IMR-90 (cell line): Measurements from ENCODE around the gene CELSR1. TPM values are rescaled to one million over a fixed set of nuclear protein-coding genes. Genes with fewer than 3 reads are reported as not detected.

Source experiments
- ATAC-seq: fragments of 200-7000 bp; cut with Tn5 transposase; 2 replicates; pipeline ENCODE4 v1.9.1; 2020; ENCODE audit warnings: low read depth, mild to moderate bottlenecking, moderate library complexity
- BruUV-seq: library from RNA; stranded (reverse); fragments of 400-500 nt; replicated peaks from 2 replicates; lab custom pipeline; 2021; lab: Mats Ljungman, UMichigan
- CTCF ChIA-PET: fragments of 300-600 bp; formaldehyde crosslinking; extraction: SDS; loops from one replicate; lab custom pipeline; 2021; ENCODE audit warnings: antibody characterized with exemption; lab: Yijun Ruan, JAX
- POLR2A ChIA-PET: fragments of 300-600 bp; sonication (Branson Sonifier 250); formaldehyde crosslinking; loops from one replicate; lab custom pipeline; 2022; ENCODE audit warnings: antibody characterized with exemption; ENCODE audit not compliant: unreplicated experiment; lab: Charles Lee
- DNase-seq: peaks from one replicate; pipeline ENCODE4 v3.0.0; 2013
- H2AFZ ChIP-seq: replicated peaks from 2 replicates; pipeline ENCODE3; 2013; ENCODE audit warnings: low read length, mild to moderate bottlenecking; ENCODE audit not compliant: poor library complexity
- H2AK5ac ChIP-seq: 2 replicates; pipeline ENCODE4 v1.6.1; 2013; ENCODE audit warnings: low read depth, low read length, inconsistent platforms
- H2AK9ac ChIP-seq: replicated peaks from 2 replicates; pipeline ENCODE3; 2013; ENCODE audit warnings: mild to moderate bottlenecking, low read depth, low read length, moderate library complexity; ENCODE audit not compliant: poor library complexity
- H2BK120ac ChIP-seq: 2 replicates; pipeline ENCODE4 v1.6.1; 2013; ENCODE audit warnings: low read depth, low read length, inconsistent platforms
- H2BK15ac ChIP-seq: 3 replicates; pipeline ENCODE4 v1.6.1; 2013; ENCODE audit warnings: low read depth, low read length, inconsistent platforms
- H2BK20ac ChIP-seq: 2 replicates; pipeline ENCODE4 v1.6.1; 2013; ENCODE audit warnings: low read depth, mild to moderate bottlenecking, inconsistent platforms, low read length, moderate library complexity
- H2BK5ac ChIP-seq: 2 replicates; pipeline ENCODE4 v1.6.1; 2013; ENCODE audit warnings: mild to moderate bottlenecking, low read depth, low read length, inconsistent platforms; ENCODE audit not compliant: poor library complexity, severe bottlenecking
- H3K14ac ChIP-seq: replicated peaks from 2 replicates; pipeline ENCODE4 v1.6.1; 2013; ENCODE audit warnings: low read depth, low read length, inconsistent platforms
- H3K18ac ChIP-seq: 2 replicates; pipeline ENCODE4 v1.6.1; 2013; ENCODE audit warnings: low read depth, low read length, control low read depth
- H3K23ac ChIP-seq: 2 replicates; pipeline ENCODE4 v1.6.1; 2013; ENCODE audit warnings: low read depth, low read length, inconsistent platforms
- H3K27ac ChIP-seq: 2 replicates; pipeline ENCODE4 v1.5.1; 2013; ENCODE audit warnings: mild to moderate bottlenecking, control low read depth, low read length; ENCODE audit not compliant: insufficient read depth
- H3K27me3 ChIP-seq: 2 replicates; pipeline ENCODE4 v1.6.1; 2013; ENCODE audit warnings: low read length; ENCODE audit not compliant: control insufficient read depth, insufficient read depth
- H3K36me3 ChIP-seq: 2 replicates; pipeline ENCODE4 v1.6.1; 2013; ENCODE audit warnings: low read length, mixed read lengths; ENCODE audit not compliant: control insufficient read depth, insufficient read depth
- H3K4ac ChIP-seq: 2 replicates; pipeline ENCODE4 v1.6.1; 2013; ENCODE audit warnings: low read depth, low read length, inconsistent platforms
- H3K4me1 ChIP-seq: 2 replicates; pipeline ENCODE4 v1.6.1; 2013; ENCODE audit warnings: low read length, mixed read lengths; ENCODE audit not compliant: control insufficient read depth, insufficient read depth
- H3K4me2 ChIP-seq: 2 replicates; pipeline ENCODE4 v1.6.1; 2013; ENCODE audit warnings: low read depth, mild to moderate bottlenecking, control low read depth, low read length, moderate library complexity
- H3K4me3 ChIP-seq: 2 replicates; pipeline ENCODE4 v1.5.1; 2013; ENCODE audit warnings: low read depth, mild to moderate bottlenecking, control low read depth, low read length, moderate library complexity; ENCODE audit not compliant: insufficient read depth
- H3K56ac ChIP-seq: 2 replicates; pipeline ENCODE4 v1.6.1; 2013; ENCODE audit warnings: low read length, inconsistent platforms; ENCODE audit not compliant: insufficient read depth; ENCODE audit errors: extremely low read depth
- H3K79me1 ChIP-seq, 2 experiments: 2 replicates each; pipeline ENCODE4 v1.6.1; 2013; ENCODE audit warnings: low read length in 2 of 2, inconsistent platforms in 1 of 2, low read depth in 1 of 2
- H3K9ac ChIP-seq: 2 replicates; pipeline ENCODE4 v1.6.1; 2013; ENCODE audit warnings: low read depth, low read length, control low read depth
- H3K9me1 ChIP-seq: 2 replicates; pipeline ENCODE4 v1.6.1; 2013; ENCODE audit warnings: low read length, inconsistent platforms; ENCODE audit not compliant: insufficient read depth
- H3K9me3 ChIP-seq: 2 replicates; pipeline ENCODE4 v1.6.1; 2013; ENCODE audit warnings: low read length; ENCODE audit not compliant: control insufficient read depth, insufficient read depth
- H4K20me1 ChIP-seq: 2 replicates; pipeline ENCODE4 v1.6.1; 2013; ENCODE audit warnings: low read length, inconsistent platforms; ENCODE audit not compliant: insufficient read depth
- H4K5ac ChIP-seq: 2 replicates; pipeline ENCODE4 v1.6.1; 2013; ENCODE audit warnings: mild to moderate bottlenecking, low read depth, low read length, control low read depth
- H4K8ac ChIP-seq, 2 experiments: 2 replicates each; pipeline ENCODE4 v1.6.1; 2013; ENCODE audit warnings: low read depth in 2 of 2, low read length in 2 of 2, control low read depth in 1 of 2, inconsistent platforms in 1 of 2
- H4K91ac ChIP-seq: 2 replicates; pipeline ENCODE4 v1.6.1; 2013; ENCODE audit warnings: low read depth, low read length, inconsistent platforms; ENCODE audit not compliant: insufficient read depth
- BHLHE40 ChIP-seq: fragments of 150-350 bp; IDR thresholded peaks from 2 replicates; pipeline ENCODE4 v1.6.1; 2016; ENCODE audit warnings: mild to moderate bottlenecking, low read depth, low read length
- CEBPB ChIP-seq: IDR thresholded peaks from 2 replicates; pipeline ENCODE4 v1.6.1; 2012; ENCODE audit warnings: low read depth, low read length, improper control_type of control experiment
- CHD1 ChIP-seq: IDR thresholded peaks from 2 replicates; pipeline ENCODE4 v1.6.1; 2012; ENCODE audit warnings: low read depth, low read length, improper control_type of control experiment
- CTCF ChIP-seq: conservative IDR thresholded peaks from 2 replicates; pipeline ENCODE4 v1.5.1; 2012; ENCODE audit warnings: mild to moderate bottlenecking, low read depth, low read length, improper control_type of control experiment
- FOS ChIP-seq: fragments of 150-350 bp; IDR thresholded peaks from 2 replicates; pipeline ENCODE4 v1.6.1; 2016; ENCODE audit warnings: low read depth, low read length
- MAFK ChIP-seq: IDR thresholded peaks from 2 replicates; pipeline ENCODE4 v1.6.1; 2012; ENCODE audit warnings: low read depth, low read length, improper control_type of control experiment
- MAZ ChIP-seq: IDR thresholded peaks from 2 replicates; pipeline ENCODE4 v1.6.1; 2012; ENCODE audit warnings: low read depth, mild to moderate bottlenecking, low read length, improper control_type of control experiment, moderate library complexity, borderline replicate concordance
- MXI1 ChIP-seq: IDR thresholded peaks from 2 replicates; pipeline ENCODE4 v1.6.1; 2012; ENCODE audit warnings: low read depth, mild to moderate bottlenecking, low read length, moderate library complexity, borderline replicate concordance
- NFE2L2 ChIP-seq: fragments of 150-350 bp; IDR thresholded peaks from 2 replicates; pipeline ENCODE4 v1.6.1; 2016; ENCODE audit warnings: low read depth, mild to moderate bottlenecking, low read length
- POLR2A ChIP-seq: IDR thresholded peaks from 2 replicates; pipeline ENCODE4 v1.6.1; 2012; ENCODE audit warnings: mild to moderate bottlenecking, low read depth, low read length
- RAD21 ChIP-seq: IDR thresholded peaks from 2 replicates; pipeline ENCODE4 v1.6.1; 2012; ENCODE audit warnings: low read length, improper control_type of control experiment
- RCOR1 ChIP-seq: IDR thresholded peaks from 2 replicates; pipeline ENCODE4 v1.6.1; 2012; ENCODE audit warnings: mild to moderate bottlenecking, low read length, improper control_type of control experiment; ENCODE audit not compliant: insufficient replicate concordance
- RFX5 ChIP-seq: IDR thresholded peaks from 2 replicates; pipeline ENCODE4 v1.8.0; 2012; ENCODE audit warnings: low read depth, mild to moderate bottlenecking, low read length, moderate library complexity
- SMC3 ChIP-seq: fragments of 150-350 bp; IDR thresholded peaks from 2 replicates; pipeline ENCODE4 v1.6.1; 2016; ENCODE audit warnings: low read depth, mild to moderate bottlenecking, antibody characterized with exemption, low read length, moderate library complexity
- USF2 ChIP-seq: fragments of 150-350 bp; IDR thresholded peaks from 2 replicates; pipeline ENCODE4 v1.6.1; 2017; ENCODE audit warnings: mild to moderate bottlenecking, antibody characterized with exemption, low read length, low read depth
- WGBS, 2 experiments: methylation state at CpG; one replicate each; pipeline versions ENCODE4 v1.1.5 to v1.1.7; 2013; ENCODE audit warnings: missing lambda C conversion rate in 2 of 2; ENCODE audit not compliant: insufficient read length in 1 of 2; ENCODE audit errors: extremely low coverage in 2 of 2; 5-methylcytosine and 5-hydroxymethylcytosine counted together
- dilution Hi-C: fragments of 300-500 bp; cut with HindIII; formaldehyde crosslinking; loops from one replicate; pipeline ENCODE4 v1.14.3; 2018; ENCODE audit warnings: low sequenced_read_pairs; ENCODE audit not compliant: unreplicated experiment
- in situ Hi-C: fragments of 300-500 bp; cut with MboI; formaldehyde crosslinking; loops from 3 replicates; pipeline ENCODE4 v1.14.3; 2019; ENCODE audit warnings: low sequenced_read_pairs, inconsistent platforms, mixed read lengths
- intact Hi-C: fragments of 100-400 bp; cut with micrococcal nuclease; formaldehyde crosslinking; loops from 2 replicates; pipeline ENCODE4 v1.10.0; 2022
- polyA plus RNA-seq, 3 experiments: library from polyadenylated mRNA; depleted of rRNA; stranded (reverse); fragments of >200 nt; gene quantifications; 2 replicates each; pipeline ENCODE4 v1.2.3, GENCODE V29; 2012; ENCODE audit warnings: low replicate concordance in 1 of 3
- total RNA-seq: library from RNA; depleted of rRNA; stranded (reverse); fragments of >200 nt; gene quantifications from 2 replicates; pipeline ENCODE4 v1.2.3, GENCODE V29; 2012
- TF ChIP-seq, protein P1 (sequence below): fragments of 150-350 bp; IDR thresholded peaks from 2 replicates; pipeline ENCODE4 v1.6.1; 2016; ENCODE audit warnings: low read depth, mild to moderate bottlenecking, low read length, moderate library complexity, borderline replicate concordance

The CELSR1 gene
- total and polyA plus RNA-seq, 2 of the 4 experiments (the other 2 are of a cell fraction): 0.36 to 0.82 TPM

DNA sequence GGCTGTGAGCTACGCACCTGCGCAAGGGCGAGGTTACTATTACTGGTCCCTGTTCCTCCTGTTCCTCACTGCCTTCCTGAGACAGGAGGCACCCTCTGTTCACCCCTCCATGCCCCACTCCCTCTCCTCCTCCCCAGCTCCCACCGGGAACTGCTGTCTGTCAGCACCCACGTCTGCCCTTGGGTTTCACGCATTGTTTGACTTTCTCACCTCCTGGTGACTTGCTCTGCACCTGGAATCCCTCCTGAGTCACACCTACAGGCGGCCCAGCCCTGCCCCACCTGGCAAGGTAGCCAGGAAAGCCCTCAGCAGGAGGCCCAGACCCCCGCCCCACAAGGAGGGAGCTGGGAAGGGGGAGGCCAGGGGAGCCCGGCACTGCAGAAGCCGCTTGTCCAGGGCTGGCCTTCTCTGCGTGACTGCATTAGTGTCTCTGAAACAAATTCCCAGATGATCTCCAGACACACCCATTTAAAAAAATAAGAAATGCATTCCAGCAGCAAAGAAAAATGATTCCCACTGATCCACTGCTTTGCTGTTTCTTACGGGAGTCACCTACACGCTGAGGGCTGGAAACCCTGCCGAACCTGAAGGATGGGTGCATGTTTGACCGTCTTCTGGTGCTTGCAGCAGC lies 86.4 kb downstream of the CELSR1 start:
- Histone ChIP-seq H3K4me3 (no peak overlapping the region), H3K56ac (no peak overlapping the region), H4K5ac (no peak overlapping the region), H3K27ac (no peak overlapping the region), H3K4me1 (no peaks in the 10 kb centered on the region), H2BK5ac (no peak overlapping the region), H3K18ac (no peak overlapping the region), H3K9ac (no peak overlapping the region), H3K36me3 (no peaks in the 10 kb centered on the region), H4K20me1 (no peaks in the 10 kb centered on the region), H3K27me3 (peaks cover 63% of the 10 kb centered on the region), H3K9me1 (no peaks in the 10 kb centered on the region), H2AK5ac (no peak overlapping the region), H2AK9ac (no peak overlapping the region), H3K79me1 (no peaks in the 10 kb centered on the region), H3K4me2 (no peak overlapping the region), H2BK20ac (no peak overlapping the region), H3K14ac (no peak overlapping the region), H3K23ac (no peak overlapping the region), H4K91ac (no peak overlapping the region), H4K8ac (no peak overlapping the region), H2BK120ac (no peak overlapping the region), H3K4ac (no peak overlapping the region), H2BK15ac (no peak overlapping the region), H3K9me3 (no peaks in the 10 kb centered on the region), H2AFZ (no peak overlapping the region)
- CTCF ChIA-PET: no interaction called here
- TF ChIP-seq NFE2L2 (no peak), MXI1 (no peak), MAFK (no peak), POLR2A (no peak), CHD1 (no peak), BHLHE40 (no peak), CTCF (no peak), RFX5 (no peak), USF2 (no peak), RCOR1 (no peak), SMC3 (no peak), FOS (no peak), MAZ (no peak), RAD21 (no peak), CEBPB (no peak)
- TF ChIP-seq, protein P1, sequence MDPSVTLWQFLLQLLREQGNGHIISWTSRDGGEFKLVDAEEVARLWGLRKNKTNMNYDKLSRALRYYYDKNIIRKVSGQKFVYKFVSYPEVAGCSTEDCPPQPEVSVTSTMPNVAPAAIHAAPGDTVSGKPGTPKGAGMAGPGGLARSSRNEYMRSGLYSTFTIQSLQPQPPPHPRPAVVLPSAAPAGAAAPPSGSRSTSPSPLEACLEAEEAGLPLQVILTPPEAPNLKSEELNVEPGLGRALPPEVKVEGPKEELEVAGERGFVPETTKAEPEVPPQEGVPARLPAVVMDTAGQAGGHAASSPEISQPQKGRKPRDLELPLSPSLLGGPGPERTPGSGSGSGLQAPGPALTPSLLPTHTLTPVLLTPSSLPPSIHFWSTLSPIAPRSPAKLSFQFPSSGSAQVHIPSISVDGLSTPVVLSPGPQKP: no peak
- in situ Hi-C loops: no loop called here
- DNase-seq (no peak), ATAC-seq (no peak)
- BruUV-seq: no TSS peak
- WGBS, 2 experiments: 77% methylated on average over 10 of the region's 15 CpGs; no CpG with 5 or more reads in 1 of the 2 experiments
- intact Hi-C loops: no loop called here
- dilution Hi-C loops: no loop called here
- POLR2A ChIA-PET: no interaction called here
